Measurements from ENCODE around the gene NPPB.
"Not testable (repeated sequence)": the region's sequence is repeated elsewhere in the genome, so short reads cannot be mapped to it uniquely, and the experiment has no call there.

Gene NPPB

DNA sequence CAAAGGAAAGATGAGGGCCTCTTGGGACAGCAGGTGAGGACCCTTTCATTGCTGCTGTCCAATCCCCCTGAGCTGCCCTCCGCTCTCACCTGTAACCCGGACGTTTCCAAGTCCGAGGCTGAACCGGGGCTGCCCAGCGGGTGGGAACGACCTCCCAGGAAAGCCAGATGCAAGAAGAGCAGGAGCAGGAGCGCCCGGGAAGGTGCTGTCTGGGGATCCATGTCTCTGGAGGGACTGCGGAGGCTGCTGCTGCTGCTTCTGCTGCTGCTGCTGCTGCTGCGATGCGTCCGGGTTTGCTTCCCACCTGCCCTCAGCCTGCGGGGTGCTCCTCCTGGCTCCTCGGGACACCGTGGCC, at the start of gene NPPB:
Gene NPPB, minus strand, starts transcription at position 333 of the 355 bp plus-strand sequence. Its CDS starts 112 bp downstream, at position 221.
- TF ChIP-seq, protein P1, sequence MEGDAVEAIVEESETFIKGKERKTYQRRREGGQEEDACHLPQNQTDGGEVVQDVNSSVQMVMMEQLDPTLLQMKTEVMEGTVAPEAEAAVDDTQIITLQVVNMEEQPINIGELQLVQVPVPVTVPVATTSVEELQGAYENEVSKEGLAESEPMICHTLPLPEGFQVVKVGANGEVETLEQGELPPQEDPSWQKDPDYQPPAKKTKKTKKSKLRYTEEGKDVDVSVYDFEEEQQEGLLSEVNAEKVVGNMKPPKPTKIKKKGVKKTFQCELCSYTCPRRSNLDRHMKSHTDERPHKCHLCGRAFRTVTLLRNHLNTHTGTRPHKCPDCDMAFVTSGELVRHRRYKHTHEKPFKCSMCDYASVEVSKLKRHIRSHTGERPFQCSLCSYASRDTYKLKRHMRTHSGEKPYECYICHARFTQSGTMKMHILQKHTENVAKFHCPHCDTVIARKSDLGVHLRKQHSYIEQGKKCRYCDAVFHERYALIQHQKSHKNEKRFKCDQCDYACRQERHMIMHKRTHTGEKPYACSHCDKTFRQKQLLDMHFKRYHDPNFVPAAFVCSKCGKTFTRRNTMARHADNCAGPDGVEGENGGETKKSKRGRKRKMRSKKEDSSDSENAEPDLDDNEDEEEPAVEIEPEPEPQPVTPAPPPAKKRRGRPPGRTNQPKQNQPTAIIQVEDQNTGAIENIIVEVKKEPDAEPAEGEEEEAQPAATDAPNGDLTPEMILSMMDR (conservative IDR thresholded peaks at IDR 0.05; ENCODE audit: low read length), result no peak
- no peak within 1 kb of the TSS for H3K4me3 ChIP-seq (ENCODE audit: low read length)
- no peak for DNase-seq (ENCODE audit: low read depth)

DNA sequence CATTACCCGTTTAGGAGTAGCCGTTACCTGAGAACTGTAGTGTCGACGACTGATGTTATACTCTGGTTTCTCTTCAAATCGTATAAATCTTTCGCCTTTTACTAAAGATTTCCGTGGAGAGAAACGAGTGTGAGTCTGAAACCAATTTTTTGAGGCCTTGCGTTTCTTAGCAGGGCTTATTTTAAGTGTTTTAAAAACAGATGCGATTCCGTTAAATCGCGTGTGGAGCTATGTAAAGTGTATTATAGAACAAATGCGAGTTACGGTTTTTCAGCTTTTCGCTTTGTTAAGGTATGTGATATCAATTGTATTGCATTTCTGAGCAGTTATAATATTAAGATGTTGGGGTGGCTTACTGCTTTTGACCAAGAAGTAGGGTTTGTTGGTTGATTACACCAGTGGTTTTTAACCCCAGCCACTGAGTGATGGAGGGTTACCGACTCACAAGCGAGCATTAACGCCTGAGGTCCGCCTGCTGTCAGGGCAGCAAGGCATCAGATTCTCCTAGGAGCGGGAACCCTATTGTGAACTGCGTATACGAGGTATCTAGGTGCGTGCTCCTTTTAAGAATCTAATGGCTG, 49.4 kb upstream of the NPPB start:
- peak; percentile 97 for DNase-seq (ENCODE audit: low read depth)
- H3K4me3 ChIP-seq (ENCODE audit: low read length), result peak overlapping the region; percentile 74
- TF ChIP-seq, protein P1 (conservative IDR thresholded peaks at IDR 0.05; ENCODE audit: low read length), result no peak

DNA sequence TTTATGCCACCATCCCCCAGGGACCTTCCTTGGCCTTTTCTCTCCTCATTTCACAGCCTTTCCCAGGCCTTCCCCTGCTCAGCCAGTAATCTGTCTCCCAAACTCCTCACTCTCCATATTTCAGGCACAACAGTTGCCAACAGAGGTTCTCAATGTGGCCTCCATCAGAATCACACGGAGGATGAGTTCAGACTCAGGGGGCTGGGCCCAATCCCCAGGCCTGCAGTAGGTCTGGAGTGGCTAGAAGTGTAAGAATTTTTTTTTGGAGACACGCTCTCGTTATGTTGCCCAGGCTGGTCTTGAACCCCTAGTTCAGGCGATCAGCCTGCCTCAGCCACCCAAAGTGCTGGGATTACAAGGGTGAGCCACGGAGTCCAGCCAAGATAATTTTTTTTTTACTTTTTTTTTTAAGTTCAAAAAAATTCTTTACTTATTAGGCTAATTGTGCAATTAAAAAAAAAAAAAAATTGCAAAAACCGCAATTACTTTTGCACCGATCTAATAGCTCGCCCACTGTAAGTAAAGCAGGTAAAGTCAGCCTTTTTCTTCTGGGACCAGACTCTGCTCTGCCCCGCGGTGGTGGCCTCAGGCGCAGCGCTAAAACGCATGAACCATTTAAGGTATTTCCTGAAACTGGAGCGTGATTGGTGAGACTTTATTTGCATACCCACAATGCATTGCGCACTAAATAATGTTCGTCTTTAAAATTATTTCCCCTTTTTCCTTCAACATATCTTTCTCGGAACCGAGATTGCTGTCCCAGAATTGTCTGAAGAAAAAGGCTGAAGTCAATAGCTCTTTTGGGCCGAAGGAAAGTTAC, 48.7 kb upstream of the NPPB start:
- TF ChIP-seq, protein P1 (conservative IDR thresholded peaks at IDR 0.05; ENCODE audit: low read length), result peak; percentile 78
- peak overlapping the region; percentile 13; the same call in 1 of the 2 replicates for H3K4me3 ChIP-seq (ENCODE audit: low read length)
- DNase-seq (ENCODE audit: low read depth), result peak; percentile 94

DNA sequence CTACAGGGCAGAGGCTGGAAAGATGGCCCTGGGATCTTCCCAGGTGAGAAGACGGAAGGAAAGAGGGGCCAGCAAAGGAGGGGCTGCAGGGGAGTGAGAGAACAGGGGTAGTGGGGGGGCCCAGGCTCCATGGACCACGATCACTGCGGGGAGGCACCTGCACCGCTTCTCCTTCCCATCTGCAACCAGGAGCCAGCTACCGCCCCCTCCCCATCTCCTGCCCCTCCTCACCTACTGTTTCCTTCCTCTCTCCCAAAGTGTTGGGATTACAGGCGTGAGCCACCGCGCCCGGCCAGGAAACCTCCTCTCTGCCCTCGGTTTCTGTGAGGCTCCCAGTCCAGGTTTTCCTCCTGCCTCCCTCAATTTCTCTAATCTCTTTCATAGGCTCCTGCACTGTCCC, 48.1 kb upstream of the NPPB start:
- TF ChIP-seq, protein P1 (conservative IDR thresholded peaks at IDR 0.05; ENCODE audit: low read length), result no peak
- DNase-seq (ENCODE audit: low read depth), result no peak

DNA sequence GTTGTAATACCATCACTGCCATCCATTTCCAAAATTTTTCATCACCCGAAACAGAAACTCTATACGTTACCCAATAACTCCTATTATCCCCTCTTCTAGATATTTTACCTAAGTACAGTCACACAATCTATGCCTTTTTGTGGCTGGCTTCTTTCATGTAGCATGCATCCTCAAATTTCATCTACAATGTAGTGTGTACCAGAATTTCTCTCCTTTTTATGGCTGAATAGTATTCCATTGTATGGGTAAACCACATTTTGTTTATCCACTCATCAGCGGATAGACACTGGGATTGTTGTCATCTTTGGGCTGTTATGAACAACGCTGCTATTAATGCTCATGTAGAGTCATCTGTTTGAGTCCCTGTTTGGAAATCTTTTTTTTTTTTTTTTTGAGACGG, 46.2 kb upstream of the NPPB start:
- TF ChIP-seq, protein P1 (conservative IDR thresholded peaks at IDR 0.05; ENCODE audit: low read length), result no peak
- no peak overlapping the region for H3K4me3 ChIP-seq (ENCODE audit: low read length)
- DNase-seq (ENCODE audit: low read depth), result no peak

More for the DNA sequence above, 48.1 kb upstream of the NPPB start:
- no peak overlapping the region for H3K4me3 ChIP-seq (ENCODE audit: low read length)

DNA sequence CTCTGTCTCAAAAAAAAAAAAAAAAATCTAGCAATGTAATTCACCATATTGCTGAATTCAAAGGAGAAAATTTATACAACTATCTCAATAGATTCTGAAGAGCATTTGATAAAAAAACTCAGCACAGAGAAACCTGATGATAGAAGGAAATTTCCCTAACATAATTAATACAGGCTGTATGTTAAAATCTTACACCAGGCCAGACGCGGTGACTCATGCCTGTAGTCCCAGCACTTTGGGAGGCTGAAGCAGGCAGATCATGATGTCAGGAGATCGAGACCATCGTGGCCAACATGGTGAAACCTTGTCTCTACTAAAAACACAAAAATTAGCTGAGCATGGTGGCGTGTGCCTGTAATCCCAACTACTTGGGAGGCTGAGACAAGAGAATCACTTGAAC, 45.4 kb upstream of the NPPB start:
- H3K4me3 ChIP-seq (ENCODE audit: low read length), result not testable (repeated sequence)
- peak; percentile 48 for DNase-seq (ENCODE audit: low read depth)

DNA sequence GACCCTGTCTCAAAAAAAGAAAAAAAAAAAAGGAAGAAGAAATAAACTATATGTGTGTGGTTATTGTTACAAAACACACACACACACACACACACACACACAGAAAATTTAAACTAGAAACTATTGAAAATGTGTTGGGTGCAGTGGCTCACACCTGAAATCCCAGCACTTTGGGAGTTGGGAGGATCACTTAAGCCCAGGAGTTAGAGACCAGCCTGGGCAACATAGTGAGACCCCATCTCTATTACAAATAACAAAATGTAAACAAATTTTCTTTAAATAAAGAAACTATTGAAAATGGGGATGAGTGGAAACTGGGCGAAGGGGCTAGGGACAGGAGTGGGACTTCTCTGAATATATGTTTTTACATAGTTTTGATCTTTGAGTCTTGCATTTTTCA, 44.5 kb upstream of the NPPB start:
- TF ChIP-seq, protein P1 (conservative IDR thresholded peaks at IDR 0.05; ENCODE audit: low read length), result no peak
- no peak overlapping the region for H3K4me3 ChIP-seq (ENCODE audit: low read length)
- no peak for DNase-seq (ENCODE audit: low read depth)

DNA sequence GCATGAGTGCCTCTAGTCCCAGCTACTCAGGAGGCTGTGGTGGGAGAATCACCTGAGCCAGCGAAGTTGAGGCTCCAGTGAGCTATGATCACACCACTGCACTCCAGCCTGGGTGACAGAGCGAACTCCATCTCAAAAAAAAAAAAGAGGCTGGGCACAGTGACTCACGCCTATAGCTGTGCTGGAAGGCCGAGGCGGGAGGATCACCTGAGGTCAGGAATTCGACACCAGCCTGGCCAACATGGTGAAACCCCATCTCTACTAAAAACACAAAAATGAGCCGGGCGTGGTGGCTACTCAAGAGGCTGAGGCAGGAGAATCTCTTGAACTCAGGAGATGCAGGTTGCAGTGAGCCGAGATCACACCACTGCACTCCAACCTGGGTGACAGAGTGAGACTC, 42.7 kb upstream of the NPPB start:
- DNase-seq (ENCODE audit: low read depth); H3K4me3 ChIP-seq (ENCODE audit: low read length): not testable (repeated sequence)
